T-helper 2 cell (primary cell): ENCODE results near the gene LITAF.
"Not testable (repeated sequence)": the region's sequence is repeated elsewhere in the genome, so short reads cannot be mapped to it uniquely, and the experiment has no call there.

Experiments
- DNase-seq, 5 experiments: peaks; one replicate each; pipeline versions ENCODE4 v3.0.0 to v3.0.0-alpha.2; 2012 to 2022

Gene LITAF

DNA sequence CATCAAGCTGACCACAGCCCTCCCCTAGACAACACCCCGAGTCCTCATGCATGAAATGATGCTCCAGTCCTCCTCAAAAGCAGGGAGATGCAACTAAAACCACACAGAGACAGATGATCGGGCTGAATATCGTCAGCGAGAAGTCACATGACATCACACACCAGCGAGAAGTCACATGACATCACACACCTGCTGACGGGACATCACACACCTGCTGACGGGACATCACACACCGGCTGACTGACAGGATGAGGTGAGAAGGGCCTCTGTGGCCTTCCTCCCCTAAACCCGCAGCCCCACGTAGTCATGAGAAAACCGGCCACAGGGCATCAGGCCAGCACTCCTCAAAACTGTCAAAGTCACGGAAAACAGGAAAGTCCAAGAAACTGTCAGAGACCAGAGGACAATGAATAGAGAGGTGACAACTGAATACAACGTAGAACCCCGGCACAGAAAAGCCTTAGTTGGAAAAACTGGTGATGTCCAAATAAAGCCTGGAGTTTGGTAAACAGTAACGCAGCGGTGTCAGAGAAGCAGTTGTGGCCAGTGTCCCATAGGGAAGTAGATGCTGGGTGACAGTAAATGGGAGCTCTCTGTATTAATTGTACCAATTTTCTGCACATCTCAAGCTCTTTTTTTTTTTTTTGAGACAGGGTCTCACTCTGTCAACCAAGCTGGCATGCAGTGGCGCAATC, 14.3 kb downstream of the LITAF start:
- peak in 3 of 5 experiments; percentile 39 to 92 (median 60) for DNase-seq

DNA sequence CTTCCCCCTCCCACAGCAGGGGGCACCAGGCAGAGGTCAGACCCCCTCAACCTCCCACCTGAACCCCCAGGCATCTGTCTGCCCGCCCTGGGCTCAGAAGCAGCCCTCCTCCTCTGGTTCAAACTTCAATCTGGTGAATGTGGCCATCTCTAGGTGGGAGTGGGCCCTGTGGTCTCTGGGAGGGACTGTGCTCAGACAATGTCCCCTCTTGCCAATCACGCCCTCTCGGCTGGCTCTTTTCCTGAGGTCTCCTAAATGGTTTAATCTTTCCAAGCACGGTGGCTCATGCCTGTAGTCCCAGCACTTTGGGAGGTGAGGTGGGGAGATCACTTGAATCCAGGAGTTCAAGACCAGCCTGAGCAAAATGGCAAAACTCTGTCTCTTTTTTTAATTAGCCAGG, 15.2 kb downstream of the LITAF start:
- no peak for DNase-seq

GRCh38 chr16:11570806-11571205, 15.9 kb downstream of the LITAF start:
- no peak for DNase-seq

DNA sequence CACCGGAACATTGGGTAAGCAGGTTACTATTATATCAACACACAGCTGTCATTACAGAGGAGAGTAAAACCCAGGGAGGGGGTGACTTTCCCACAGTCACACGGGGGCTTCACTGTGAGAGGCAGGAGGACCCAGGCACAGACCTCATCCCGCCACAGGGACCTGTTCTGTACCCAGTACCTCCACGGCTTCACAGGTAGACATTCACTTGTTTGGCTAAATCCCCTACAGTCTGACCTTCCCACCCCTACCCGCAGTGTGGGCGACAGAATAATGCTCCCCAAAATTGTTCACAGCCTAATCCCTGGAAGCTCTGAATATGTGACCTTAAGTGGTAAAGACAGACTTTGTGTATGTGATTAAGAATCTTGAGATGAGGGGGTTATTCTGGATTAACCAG, 16.5 kb downstream of the LITAF start:
- no peak for DNase-seq

DNA sequence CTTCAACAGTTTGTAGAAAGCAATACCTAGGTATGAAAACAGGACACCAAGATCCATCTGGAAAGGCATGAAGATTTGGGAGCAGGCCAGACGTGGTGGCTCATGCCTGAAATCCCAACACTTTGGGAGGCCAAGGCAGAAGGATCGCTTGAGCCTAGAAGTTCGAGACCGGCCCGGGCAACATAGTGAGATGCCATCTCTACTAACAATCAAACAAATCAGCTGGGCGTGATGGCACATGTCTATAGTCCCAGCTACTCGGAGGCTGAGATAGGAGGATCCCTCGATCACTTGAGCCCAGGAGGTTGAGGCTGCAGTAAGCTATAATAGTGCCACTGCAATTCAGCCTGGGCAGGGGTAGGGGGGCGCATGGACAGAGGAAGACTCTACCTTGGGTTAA, 20.3 kb downstream of the LITAF start:
- no peak for DNase-seq

DNA sequence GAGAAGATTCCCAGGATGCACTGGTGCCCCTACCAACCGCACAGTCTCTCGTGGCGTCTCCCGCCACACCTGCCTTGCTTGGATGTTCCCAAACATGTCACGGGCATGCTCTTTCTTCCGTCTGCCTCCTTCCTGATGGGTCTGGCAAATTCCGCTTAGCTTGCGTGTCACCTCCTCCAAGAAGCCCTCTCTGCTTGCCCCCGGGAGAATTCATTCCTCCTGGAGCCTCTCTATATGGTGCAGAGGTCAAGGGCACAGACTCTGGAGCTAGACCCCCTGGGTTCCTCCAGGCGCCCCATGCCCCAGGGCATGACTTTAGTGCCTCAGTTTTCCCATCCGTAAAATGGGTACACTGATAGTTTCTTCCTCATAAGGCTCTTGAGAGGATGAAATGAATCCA, 21.1 kb downstream of the LITAF start:
- DNase-seq, result no peak

- no peak for DNase-seq
Measured at GRCh38 chr16:11564046-11564926, 22.4 kb downstream of the LITAF start.

- no peak for DNase-seq
Measured at GRCh38 chr16:11563493-11564040, 23.2 kb downstream of the LITAF start.

DNA sequence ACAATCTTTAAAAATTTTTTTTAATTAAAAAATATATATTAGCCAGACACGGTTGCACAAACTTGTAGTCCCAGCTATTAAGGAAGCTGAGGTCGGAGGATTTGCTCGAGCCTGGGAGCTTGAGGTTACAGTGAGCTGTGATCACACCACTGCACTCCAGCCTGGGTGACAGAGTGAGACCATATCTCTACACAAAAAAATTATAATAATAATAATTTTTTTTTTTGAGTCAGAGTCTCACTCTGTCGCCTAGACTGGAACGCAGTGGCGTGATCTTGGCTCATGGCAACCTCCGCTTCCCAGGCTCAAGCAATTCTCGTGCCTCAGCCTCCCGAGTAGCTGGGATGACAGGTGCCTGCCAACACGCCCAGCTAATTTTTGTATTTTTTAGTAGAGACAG, 23.8 kb downstream of the LITAF start:
- DNase-seq, result peak in 1 of 5 experiments; percentile 47

GRCh38 chr16:11562411-11562810, 24.3 kb downstream of the LITAF start:
- no peak for DNase-seq

GRCh38 chr16:11561856-11562255, 24.9 kb downstream of the LITAF start:
- DNase-seq, result no peak

DNA sequence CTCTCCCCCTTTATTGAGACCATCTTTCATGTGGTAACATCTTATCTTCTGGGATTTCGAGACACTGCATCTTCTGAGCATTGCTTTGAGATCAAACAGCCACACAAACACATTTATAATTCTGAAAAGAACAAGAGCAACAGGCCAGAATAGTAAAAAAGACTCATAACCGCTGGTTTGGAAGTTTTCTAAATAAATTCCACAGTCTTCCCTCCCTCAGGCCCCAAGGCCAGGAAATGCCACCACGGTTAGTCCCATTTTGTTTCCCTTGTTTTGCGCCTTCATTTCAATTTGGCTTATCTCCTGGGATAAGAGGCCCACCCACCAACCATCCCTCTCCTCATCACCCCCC, 25.3 kb downstream of the LITAF start:
- DNase-seq, result no peak

- peak in 4 of 5 experiments; percentile 10 to 92 (median 75) for DNase-seq
Measured at GRCh38 chr16:11560701-11561453, 25.8 kb downstream of the LITAF start.

GRCh38 chr16:11558308-11558823, 28.4 kb downstream of the LITAF start:
- DNase-seq, result not testable (repeated sequence)

GRCh38 chr16:11557801-11558200, 28.9 kb downstream of the LITAF start:
- DNase-seq, result no peak

GRCh38 chr16:11556945-11557720, 29.6 kb downstream of the LITAF start:
- peak in 2 of 5 experiments; percentile 51 to 76 for DNase-seq

GRCh38 chr16:11556214-11556819, 30.4 kb downstream of the LITAF start:
- no peak for DNase-seq

DNA sequence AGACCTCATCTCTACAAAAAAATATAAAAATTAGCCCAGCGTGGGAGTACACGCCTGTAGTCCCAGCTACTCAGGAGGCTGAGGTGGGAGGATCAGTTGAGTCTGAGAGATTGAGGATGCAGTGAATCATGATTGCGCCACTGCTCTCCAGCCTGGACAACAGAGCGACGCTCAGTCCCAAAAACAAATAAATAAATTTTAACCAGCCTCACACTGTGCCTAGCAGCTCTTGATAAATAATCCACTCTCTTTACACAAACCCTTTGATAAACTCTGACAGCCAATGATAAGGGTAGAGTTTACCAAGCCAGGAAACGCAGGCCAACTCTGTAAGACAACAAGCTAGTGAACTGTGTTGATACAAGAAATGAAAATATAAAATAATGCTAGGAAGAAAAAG, 32.7 kb downstream of the LITAF start:
- DNase-seq, result no peak

- DNase-seq, result no peak
Measured at GRCh38 chr16:11553371-11553770, 33.3 kb downstream of the LITAF start.

DNA sequence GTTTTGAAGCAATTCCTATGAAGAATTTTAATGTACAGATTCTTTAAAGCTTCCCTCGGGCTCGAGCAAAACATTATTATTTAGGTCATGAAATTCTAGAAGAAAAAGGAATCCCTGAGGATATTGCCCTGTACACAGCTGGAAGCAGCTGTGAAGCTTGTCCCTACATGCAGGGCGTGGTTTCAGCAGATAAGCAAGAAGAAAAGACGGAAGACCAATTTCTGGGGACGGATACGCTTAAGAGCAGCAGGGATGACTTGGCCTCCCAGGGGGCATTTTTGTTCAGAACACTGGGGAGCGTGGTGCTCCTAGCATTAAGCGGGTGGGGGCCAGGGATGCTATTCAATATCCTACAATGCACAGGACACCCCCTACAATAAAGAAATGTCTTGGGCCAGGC, 34.3 kb downstream of the LITAF start:
- DNase-seq, result no peak

- DNase-seq, result no peak
Measured at GRCh38 chr16:11551842-11552241, 34.9 kb downstream of the LITAF start.
